Measurements from ENCODE around the gene PHC2. TPM values are rescaled to one million over a fixed set of nuclear protein-coding genes. Genes with fewer than 3 reads are reported as not detected.

The PHC2 gene
- total RNA-seq, 1 experiment from 2014 or later: 46.3 TPM

DNA sequence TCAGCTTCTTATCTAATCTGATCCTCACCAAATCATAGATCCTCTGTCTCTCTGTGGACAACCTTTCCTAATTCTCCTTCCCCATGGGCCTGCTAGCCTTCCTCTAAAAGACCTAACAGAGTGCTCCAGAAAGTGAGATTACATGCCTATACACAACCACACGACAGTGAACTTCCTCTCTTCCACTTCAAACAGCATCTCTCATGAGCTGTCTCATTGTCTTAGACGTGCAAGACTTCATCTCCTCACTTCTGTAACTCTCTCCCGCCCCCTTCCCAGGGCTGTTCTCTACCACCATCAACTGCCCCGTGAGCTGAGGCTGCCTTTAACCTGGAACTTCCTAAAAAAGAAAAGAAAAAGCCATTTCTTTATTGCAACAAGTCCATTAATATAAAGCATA is 95.9 kb downstream of the PHC2 start:
- no peak for DNase-seq (ENCODE audit: extremely low read depth, low read depth)

DNA sequence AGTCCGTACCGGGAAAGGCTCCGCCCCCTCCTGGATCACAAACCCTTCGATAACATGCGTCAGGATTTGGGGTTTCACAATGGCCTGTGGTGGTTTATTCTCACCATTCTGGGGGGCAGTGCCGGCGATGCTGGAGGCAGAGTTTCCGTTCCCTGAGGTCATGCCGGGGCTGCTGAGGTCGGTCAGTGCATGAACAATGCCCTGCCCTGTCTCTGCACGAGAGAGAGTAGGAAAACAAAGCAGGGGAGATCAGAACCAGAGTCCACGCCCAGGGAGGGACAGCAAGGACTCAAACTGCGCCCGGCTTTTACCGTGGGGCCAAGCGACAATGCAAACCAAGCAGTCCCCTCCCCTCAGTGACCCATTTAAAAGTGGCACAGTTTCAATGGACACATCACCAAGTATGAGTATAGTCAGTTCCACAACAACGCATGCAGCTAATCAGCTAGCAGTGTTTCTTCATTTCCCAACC is 96.8 kb downstream of the PHC2 start:
- no peak for DNase-seq (ENCODE audit: extremely low read depth, low read depth)

DNA sequence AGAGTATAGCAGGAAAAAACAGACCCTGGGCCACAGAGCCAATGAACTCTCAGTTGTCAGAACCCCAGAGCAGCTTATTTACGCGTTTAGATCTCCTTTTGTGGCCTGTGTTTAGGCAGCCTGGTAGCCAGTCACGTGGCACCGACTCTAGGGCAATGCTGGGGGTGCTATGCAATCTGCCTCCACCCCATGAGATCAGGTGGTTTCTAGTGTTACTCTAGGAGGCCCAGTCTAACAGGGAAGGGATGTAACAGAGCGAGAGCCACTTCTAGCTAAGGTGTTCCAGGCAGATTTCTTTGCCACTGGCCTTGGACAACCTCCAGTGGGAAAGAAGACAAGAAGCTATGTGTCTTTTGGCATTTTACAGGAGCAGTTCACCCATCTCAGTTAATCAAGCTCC is 98.0 kb downstream of the PHC2 start:
- no peak for DNase-seq (ENCODE audit: extremely low read depth, low read depth)

DNA sequence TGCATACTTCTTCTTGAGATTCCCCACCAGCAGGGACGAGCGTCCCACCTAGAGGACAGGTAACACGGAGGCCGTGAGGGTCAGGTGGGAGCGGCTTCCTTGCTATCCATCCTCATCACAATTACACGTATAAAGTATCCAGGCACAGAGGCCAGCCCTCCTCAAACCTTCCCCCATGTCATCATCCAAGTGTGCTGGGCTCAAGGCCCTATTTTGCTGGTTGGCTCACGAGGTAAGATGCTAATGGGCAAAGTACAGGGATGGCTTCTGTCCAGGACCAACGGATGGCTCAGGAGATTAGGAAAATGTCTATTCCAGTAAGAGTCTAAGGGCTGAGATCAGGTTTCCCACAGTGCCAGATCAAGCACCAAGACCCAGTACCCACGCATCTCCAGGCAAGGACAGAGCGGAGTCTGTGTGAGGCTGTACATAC is 98.5 kb downstream of the PHC2 start:
- DNase-seq (ENCODE audit: extremely low read depth, low read depth): no peak

DNA sequence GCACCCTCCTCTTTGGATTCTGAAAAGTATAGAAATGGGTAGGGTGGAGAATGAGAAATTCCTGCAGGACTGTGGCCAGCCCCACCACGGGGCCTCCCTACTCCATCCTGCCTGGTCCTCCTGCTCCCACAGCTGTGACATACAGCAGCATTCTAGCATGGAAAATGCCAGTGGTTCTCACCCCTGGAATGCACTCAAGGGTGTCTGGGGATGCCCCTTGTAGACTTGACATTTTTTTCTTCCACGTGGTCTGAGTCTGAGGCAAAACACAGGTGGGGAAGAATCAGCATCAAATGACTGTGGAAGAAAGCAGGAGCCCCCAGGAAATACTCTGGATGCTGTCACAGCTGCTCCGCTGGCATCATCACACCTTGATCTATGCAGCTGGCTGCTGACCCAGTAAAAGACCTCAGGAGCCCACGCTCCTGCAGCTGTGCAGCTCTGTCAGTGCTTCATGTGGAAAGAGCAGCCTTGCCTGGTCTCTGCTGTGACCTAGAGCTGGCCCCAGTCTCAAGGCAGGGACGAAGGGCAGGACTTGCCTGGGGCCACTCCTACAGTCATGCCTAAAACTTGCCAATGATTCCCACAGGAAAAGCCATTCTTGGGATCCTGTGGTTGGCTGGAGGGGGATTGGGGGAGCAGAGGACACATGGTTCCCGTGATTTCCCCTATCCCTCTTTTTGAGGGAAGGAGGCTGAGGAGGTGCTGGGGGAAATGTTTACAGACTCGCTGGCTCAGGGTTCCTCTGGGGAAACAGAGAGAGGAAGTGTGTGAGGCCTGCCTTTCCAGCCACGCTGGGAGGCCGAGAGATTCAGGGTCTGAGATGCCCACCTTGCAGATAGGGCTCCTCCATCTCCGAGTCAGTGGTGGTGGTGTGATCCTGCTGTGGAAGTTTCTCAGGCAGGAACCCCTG is 99.2 kb downstream of the PHC2 start:
- DNase-seq (ENCODE audit: extremely low read depth, low read depth): no peak

DNA sequence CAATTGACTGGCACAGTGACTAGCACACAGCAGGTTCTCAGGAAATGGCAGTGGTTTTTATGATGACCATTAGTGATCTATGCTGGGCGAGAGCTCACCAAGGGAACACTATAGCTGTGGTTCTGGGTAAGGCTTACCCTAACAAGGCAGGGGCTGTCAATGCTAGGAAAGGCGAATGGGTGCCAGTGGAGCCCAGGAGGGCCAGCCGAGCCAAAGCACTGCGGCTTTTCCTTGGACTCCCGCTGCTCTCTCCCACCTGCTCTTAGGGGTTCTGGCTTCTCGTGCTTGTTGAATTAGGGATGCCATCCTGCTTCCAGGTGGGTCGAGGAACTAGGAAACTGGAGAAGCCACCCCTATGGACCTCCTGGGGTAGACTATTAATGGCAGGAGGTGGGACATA is 100.0 kb downstream of the PHC2 start:
- DNase-seq (ENCODE audit: extremely low read depth, low read depth): no peak

DNA sequence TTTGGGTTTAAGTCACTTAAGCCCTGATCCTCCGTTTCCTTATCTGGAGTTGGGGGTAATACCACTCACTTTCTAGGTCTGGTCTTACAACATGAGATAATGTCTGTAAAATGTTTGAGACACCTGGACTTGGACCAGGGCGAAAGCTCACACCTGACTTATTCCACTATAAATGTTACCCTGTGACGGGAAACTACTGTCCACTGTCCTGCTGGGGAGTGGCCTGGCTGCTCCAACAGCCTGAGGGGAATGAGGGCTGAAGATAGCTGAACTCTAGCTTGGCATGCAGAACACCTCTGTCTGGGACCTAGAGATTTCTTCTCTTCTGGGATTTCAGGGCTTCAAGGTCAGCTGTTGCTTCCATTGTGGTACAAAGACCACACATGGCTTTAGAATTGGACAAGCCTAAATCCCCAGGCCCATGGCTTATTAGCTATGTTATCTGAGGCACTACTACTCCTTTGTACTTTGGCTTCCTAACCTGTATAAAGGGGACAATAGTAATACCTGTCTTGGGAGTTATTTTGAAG is 100.5 kb downstream of the PHC2 start:
- no peak for DNase-seq (ENCODE audit: extremely low read depth, low read depth)

DNA sequence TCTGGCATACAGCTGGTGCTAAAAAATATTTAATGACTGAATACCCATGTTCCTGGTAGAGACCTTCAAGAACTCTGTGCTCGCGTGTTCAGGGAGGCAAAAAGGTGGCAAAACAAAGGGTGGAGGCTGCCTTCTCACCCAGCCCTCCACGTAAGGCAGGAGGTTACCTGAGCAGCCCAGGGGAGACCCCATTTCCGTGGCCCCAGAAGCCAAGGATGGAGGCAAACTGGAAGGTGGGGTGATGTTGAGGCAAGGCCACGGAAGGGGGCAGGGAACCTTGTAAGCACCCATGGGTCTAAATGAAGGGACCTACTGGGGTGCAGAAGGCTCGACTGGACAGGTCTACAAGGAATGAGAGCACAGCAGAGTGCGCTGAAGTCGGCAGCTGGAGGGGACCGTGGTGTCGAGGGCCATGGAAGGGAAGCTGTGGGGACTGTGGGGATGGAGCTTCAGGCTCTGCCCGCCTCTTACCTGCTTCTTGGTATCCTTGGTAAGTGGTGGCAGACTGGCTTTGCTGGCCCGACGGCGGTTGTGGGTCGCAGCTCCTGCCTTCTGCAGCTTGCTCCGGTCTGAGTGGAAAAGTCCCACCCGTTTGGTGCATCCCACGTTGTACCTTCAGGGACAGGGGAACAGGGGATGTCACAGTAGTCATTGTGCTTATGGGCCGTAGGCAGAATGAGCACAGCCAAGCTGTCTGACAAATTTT is 101.1 kb downstream of the PHC2 start:
- DNase-seq (ENCODE audit: extremely low read depth, low read depth): no peak

DNA sequence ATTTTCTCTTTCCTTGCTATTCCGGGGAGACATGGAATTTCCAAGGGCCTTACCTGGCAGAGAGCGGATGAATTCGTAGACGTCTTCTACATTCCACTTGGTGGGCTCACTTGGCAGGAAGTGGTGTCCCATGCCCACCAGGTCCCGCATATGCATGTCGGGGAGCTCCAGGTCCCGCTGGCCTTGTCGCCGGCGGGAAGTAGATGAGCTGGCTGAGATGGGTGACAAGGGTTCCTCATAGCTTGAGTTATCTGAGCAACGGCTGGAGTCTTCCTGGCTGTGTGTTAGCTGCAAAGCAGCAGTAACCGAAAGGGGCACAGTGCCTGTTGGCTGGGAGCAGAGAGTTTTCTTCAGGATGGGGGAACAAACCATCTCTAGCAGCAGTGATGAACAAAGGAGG is 102.1 kb downstream of the PHC2 start:
- no peak for DNase-seq (ENCODE audit: extremely low read depth, low read depth)

DNA sequence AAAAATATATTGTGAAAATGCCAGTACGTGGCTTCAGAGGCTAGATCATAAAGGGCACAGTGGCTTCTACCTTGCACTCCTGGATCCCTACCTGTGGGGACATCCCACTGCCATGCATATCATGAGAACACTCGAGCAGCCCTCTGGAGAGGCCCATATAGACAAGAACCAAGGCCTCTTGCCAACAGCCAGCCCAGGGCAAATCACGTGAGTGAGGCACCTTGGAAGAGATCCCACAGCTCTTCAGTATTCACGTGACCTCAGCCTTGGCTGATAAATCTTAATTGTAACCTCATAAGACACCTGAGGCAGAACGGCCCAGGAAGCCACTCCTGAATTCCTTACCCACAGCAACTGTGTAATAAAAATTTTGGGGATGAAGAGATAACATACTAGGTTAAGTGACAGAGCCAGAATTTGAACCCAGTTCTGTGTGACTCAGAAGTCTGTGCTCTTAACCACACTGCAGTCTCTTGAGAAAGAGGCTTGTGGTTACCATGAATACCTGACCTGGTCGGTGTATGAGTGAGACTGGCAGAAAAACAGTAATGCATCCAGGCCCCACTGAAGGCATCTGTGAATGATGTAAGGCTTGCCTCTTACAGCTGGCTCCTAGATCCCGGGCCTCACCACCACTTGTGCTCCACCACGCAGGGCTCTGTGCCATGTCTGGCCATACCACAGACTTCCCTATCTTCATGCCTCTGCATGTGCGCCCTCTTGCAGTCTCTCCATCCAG is 103.1 kb downstream of the PHC2 start:
- DNase-seq (ENCODE audit: extremely low read depth, low read depth): no peak

DNA sequence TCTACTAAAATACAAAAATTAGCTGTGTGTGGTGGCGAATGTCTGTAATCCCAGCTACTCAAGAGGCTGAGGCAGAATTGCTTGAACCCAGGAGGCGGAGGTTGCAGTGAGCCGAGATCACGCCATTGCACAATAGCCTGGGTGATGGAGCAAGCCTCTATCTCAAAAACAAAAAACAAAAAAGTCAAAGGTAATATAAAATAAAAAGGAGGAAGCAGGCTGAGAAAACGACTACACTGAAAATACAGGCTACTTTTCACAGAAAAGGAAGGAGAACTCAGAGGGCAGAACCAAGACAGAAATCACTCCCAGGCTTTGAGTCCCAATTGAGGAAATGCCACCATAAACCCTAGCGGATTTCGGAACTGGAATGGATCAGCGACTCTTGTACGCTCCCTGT is 104.1 kb downstream of the PHC2 start:
- DNase-seq (ENCODE audit: extremely low read depth, low read depth): no peak

DNA sequence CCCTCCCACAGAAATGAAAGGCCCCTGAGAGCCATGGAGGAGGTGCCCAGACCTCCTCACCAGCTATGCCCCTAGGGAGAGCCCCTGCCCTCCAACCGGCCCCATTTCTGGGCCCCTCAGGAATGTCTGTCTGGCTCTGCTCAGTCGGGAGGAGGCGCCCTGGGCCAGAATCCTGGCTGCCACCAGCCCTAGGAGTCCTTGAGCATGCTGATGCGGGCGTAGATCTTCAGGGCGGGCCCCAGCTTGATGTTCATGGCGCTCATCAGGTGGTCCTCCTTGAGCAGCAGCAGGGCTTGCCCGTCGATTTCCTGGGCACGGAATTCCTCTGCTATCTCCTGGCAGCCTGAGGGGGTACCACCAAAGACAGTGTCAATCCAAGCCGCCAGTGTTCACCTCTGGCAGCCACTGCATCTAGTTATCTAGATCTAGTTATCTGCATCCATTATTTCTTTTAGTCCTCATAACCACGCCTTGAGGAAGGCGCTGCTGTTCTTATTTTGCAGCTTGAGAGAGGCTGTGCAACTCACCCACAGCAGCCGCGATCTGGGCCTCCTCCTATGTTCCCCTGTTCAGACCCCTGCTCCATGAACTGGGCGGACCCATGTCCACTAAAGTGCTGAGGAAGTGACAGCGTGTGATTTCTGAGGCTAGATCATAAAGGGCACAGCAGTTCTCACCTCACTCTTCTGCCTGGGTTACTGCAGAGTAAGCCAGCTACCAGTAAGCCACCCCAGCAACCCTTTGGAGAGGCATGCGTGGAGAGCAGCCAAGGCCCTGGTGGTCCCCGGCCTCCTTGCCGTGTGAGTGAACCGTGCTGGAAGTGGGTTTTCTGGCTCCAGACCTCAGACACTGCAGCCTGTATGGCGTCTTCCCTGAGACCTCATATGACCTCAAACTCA is 106.0 kb downstream of the PHC2 start:
- DNase-seq (ENCODE audit: extremely low read depth, low read depth): no peak

DNA sequence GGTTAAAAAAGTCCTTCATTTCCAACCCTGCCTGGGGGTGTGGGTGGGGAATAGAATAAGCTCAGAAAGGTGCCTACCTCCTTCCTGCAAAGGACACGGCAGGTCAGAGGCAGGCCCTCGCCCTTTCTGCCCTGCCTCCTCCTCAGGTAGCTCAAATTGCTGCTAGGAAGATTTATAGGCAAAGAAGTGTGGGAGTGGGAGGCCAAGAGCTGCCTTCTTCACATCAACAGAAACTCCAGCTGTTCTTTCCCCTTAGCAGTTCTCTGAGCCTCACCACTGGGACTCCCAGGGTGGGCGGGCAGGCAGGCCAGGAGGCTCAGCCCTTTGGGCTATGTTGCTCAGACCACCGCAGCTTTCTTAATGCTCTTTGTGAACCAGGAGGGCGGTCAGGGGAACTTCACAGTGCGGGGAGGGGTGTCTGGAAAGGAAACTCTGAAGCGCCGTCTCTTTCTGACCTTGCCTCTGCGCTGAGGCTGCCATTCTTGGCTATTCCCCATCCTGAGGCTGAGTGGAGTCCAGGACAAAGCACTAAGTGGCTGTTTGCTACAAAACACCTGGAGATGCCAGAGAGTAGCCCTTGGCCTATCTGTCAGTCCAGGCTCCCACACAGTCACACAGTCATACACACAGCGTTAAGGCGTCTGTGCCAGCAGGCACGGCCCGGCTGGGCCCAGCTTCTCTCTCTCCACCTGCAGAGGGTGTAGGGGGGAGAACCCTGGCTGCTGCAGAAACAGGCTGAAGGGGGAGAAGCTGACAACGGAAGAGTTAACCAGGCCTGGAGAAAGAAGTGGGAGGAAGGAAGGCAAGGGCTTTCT is 107.0 kb downstream of the PHC2 start:
- DNase-seq (ENCODE audit: extremely low read depth, low read depth): no peak

DNA sequence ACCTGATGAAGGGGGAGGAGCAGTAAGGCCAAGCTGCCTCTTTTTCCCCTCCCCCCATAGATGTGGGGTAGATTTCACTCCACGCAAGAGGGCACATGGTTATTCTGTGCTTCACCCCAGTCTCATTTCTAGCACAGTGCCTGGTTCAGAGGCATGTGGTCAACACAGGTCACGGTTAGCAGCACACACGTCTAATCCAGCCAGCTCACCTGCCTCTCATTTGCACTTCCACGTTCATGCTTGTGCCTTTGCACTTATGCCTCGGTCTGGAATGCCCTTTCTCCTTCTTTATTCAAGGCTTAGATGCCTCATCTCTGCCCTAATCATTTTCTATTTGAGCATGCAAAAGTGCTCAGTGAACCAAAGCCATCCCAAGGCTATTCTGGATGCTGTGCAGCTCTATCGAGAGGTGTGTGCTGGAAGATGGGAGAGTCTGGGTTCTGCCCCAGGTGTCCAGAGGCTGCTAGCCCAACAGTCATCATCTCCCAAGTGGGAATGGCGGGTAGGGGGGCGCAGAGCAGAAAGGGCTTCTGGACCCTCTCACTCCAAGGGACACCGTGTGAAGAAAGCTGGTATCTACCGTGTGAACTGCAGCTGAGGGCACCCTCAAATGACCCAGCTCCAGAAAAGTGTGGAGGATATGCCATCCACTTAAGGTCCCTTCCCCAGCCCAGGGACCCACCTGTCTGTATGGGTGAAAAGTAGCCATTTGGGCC is 107.9 kb downstream of the PHC2 start:
- no peak for DNase-seq (ENCODE audit: extremely low read depth, low read depth)

DNA sequence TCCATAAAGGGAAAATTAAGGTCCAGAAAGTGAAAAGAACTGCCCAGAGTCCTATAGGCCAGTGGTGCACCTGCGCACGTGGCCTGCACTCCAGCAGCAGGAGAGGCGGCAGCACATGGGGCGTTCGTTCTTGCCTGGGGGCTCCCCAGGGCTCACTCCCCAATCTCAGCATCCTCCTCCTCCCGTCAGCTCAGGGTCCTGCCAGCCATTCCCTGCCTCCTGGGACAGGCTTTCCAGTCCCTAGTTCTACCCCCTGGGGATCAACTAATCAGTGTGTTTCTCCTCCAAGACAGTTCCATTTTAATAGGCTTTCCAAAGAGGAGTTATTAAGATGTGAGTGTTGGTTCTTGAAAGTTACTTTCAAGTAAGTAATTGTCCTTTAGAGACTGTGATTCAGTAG is 108.8 kb downstream of the PHC2 start:
- no peak for DNase-seq (ENCODE audit: extremely low read depth, low read depth)

DNA sequence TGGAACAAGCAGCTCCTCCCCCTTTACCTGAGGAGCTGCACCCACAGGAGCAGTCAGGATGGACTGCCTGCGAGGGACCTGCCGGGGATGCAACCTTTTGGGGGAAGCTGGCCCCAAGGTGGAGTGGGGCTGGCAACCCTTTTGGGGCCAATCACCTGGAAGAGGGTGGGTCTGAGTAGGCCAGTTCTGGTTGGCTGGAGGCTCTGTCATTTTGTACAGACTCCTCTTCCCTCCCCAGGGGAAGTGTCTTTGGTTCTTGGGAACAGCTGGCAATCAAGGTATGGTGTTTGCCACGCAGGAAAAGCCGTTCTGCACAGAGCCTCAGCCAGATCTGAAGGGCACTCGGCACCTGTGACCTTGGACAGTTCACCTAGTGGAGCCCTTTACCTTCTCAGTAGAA is 109.7 kb downstream of the PHC2 start:
- DNase-seq (ENCODE audit: extremely low read depth, low read depth): no peak

DNA sequence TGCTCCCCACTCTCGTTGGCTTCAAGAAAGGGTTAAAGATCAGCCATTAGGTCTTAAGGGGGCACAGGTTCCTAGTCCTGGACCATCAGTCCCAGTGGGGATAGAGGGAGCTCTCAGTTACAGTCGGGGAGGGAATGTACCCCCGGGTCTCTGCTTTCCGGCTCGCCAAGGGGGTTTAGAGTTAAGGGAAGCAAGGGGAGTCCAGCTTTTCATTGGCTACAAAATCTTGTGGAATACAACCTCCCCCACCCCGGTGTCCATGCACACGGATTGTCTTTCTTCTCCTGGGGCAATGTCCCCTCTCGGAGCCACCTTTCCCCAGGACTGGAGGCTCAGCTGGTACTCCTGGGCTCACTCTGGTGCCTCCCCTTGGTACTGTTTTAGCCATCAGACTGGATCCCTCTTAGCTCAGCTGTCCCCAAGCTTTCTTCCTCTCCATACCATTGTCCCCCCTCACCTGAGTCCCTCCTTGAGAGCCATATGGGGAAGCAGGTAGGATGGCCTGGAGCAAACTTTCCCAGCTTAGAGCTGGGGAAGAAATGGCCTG is 110.2 kb downstream of the PHC2 start, which contains the start of gene A3GALT2:
Gene A3GALT2, minus strand, starts transcription at position 480 of the 547 bp plus-strand sequence. Its CDS starts 0 bp downstream, at position 480.
- DNase-seq (ENCODE audit: extremely low read depth, low read depth): no peak

All from NCI-H460 (cell line).